ENCODE data around the gene SIGLEC10.

SIGLEC10 gene

DNA sequence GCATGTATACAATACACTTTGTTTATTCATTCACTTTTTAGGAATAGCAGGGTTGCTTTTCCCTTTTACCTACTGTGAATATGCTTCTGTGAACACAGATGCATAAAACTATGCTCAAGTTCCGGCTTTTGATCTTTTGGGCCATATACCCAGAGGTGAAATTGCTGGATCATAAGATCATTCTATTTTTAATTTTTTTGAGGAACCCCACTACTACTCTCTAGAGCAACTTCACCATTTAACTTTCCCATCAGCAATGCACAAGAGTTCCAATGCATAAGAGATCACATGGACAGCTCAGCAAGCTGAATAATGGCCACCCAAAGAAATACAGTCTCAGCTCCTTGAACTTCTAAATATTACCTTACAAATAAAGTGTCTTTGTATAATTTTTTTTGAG, 17.0 kb upstream of the SIGLEC10 start:
- H3K79me2 ChIP-seq (ENCODE audit: control insufficient read depth, low read length) = no peaks in the 10 kb centered on the region
- no peaks in the 10 kb centered on the region for H3K4me1 ChIP-seq (ENCODE audit: control insufficient read depth, low read length)
- H3K9me3 ChIP-seq (ENCODE audit: control insufficient read depth, insufficient read depth, low read length) = no peaks in the 10 kb centered on the region
- H3K27me3 ChIP-seq (ENCODE audit: control insufficient read depth, low read length) = peaks cover 10% of the 10 kb centered on the region; the same call in 1 of the 2 replicates
- TF ChIP-seq, protein P1, sequence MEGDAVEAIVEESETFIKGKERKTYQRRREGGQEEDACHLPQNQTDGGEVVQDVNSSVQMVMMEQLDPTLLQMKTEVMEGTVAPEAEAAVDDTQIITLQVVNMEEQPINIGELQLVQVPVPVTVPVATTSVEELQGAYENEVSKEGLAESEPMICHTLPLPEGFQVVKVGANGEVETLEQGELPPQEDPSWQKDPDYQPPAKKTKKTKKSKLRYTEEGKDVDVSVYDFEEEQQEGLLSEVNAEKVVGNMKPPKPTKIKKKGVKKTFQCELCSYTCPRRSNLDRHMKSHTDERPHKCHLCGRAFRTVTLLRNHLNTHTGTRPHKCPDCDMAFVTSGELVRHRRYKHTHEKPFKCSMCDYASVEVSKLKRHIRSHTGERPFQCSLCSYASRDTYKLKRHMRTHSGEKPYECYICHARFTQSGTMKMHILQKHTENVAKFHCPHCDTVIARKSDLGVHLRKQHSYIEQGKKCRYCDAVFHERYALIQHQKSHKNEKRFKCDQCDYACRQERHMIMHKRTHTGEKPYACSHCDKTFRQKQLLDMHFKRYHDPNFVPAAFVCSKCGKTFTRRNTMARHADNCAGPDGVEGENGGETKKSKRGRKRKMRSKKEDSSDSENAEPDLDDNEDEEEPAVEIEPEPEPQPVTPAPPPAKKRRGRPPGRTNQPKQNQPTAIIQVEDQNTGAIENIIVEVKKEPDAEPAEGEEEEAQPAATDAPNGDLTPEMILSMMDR (IDR thresholded peaks at IDR 0.05; ENCODE audit: low read depth, low read length, poor library complexity, severe bottlenecking) = no peak
- no peak for TF ChIP-seq EZH2phosphoT487 (IDR thresholded peaks at IDR 0.05; ENCODE audit: borderline replicate concordance, low read length)
- no peaks in the 10 kb centered on the region for H4K20me1 ChIP-seq (ENCODE audit: control insufficient read depth, insufficient read depth, low read depth, low read length)
- no peaks in the 10 kb centered on the region for H3K9me2 ChIP-seq (replicated peaks; ENCODE audit: control insufficient read depth, low read length)
- no peaks in the 10 kb centered on the region for H3F3A ChIP-seq (ENCODE audit: control insufficient read depth, insufficient read depth)
- no peak overlapping the region for H3K4me2 ChIP-seq (ENCODE audit: low read length)
- no peaks in the 10 kb centered on the region for H3K36me3 ChIP-seq (ENCODE audit: control insufficient read depth, low read length)
- H3K27ac ChIP-seq (ENCODE audit: low read depth, low read length) = no peak overlapping the region
- no peak overlapping the region for H3K4me3 ChIP-seq (ENCODE audit: low read length)

DNA sequence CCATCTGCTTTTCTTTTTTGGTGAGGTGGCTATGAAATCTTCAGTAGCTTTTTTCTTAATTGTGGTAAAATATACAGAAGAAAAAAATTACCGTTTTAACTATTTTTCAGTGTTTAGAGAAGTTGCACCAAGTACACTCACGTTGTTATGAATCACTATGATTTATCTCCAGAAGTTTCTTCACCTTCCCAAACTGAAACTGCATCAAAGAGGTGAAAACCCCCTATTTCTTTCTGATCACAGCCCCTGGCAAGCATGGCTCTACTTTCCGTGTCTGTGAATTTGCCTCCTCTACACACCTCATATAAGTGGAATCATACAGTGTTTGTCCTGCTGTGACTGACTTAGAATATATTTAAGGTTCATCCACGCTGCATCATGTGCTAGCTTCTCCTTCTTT, 15.6 kb upstream of the SIGLEC10 start:
- no peak for TF ChIP-seq EZH2phosphoT487 (IDR thresholded peaks at IDR 0.05; ENCODE audit: borderline replicate concordance, low read length)
- TF ChIP-seq, protein P1 (IDR thresholded peaks at IDR 0.05; ENCODE audit: low read depth, low read length, poor library complexity, severe bottlenecking) = no peak
- no peak overlapping the region for H3K4me3 ChIP-seq (ENCODE audit: low read length)

DNA sequence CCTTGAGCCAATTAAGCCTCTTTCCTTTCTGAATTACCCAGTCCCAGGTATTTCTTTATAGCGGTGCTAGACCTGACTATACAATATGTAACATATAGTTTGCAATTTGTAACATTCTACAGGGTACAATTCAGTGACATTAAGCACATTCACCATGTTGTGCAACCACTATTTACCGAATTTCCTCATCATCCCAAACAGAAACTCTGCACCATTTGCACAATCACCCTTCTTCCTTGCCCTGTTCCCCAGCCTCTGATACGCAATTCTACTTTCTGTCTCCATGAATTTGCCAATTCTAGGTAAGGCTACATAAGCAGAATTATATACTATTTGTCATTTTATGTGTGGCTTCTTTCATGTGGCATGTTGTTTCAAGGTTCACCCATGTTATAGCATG, 13.7 kb upstream of the SIGLEC10 start:
- Histone ChIP-seq H3K9me2 (replicated peaks; ENCODE audit: control insufficient read depth, low read length) (no peaks in the 10 kb centered on the region), H3K9me3 (ENCODE audit: control insufficient read depth, insufficient read depth, low read length) (no peaks in the 10 kb centered on the region), H3K27me3 (ENCODE audit: control insufficient read depth, low read length) (peaks cover 10% of the 10 kb centered on the region; the same call in 1 of the 2 replicates), H3K36me3 (ENCODE audit: control insufficient read depth, low read length) (no peaks in the 10 kb centered on the region), H3K4me3 (ENCODE audit: low read length) (no peak overlapping the region), H3F3A (ENCODE audit: control insufficient read depth, insufficient read depth) (no peaks in the 10 kb centered on the region), H3K4me1 (ENCODE audit: control insufficient read depth, low read length) (no peaks in the 10 kb centered on the region), H3K27ac (ENCODE audit: low read depth, low read length) (no peak overlapping the region), H3K4me2 (ENCODE audit: low read length) (no peak overlapping the region), H4K20me1 (ENCODE audit: control insufficient read depth, insufficient read depth, low read depth, low read length) (no peaks in the 10 kb centered on the region), H3K79me2 (ENCODE audit: control insufficient read depth, low read length) (no peaks in the 10 kb centered on the region)
- TF ChIP-seq, protein P1 (IDR thresholded peaks at IDR 0.05; ENCODE audit: low read depth, low read length, poor library complexity, severe bottlenecking) = no peak
- no peak for TF ChIP-seq EZH2phosphoT487 (IDR thresholded peaks at IDR 0.05; ENCODE audit: borderline replicate concordance, low read length)

More for the DNA sequence above, 15.6 kb upstream of the SIGLEC10 start:
- H4K20me1 ChIP-seq (ENCODE audit: control insufficient read depth, insufficient read depth, low read depth, low read length) = no peaks in the 10 kb centered on the region
- H3K4me1 ChIP-seq (ENCODE audit: control insufficient read depth, low read length) = no peaks in the 10 kb centered on the region
- H3K79me2 ChIP-seq (ENCODE audit: control insufficient read depth, low read length) = no peaks in the 10 kb centered on the region
- H3K27ac ChIP-seq (ENCODE audit: low read depth, low read length) = no peak overlapping the region
- H3K4me2 ChIP-seq (ENCODE audit: low read length) = no peak overlapping the region
- no peaks in the 10 kb centered on the region for H3K36me3 ChIP-seq (ENCODE audit: control insufficient read depth, low read length)
- H3K9me2 ChIP-seq (replicated peaks; ENCODE audit: control insufficient read depth, low read length) = no peaks in the 10 kb centered on the region
- H3K27me3 ChIP-seq (ENCODE audit: control insufficient read depth, low read length) = peaks cover 10% of the 10 kb centered on the region; the same call in 1 of the 2 replicates
- H3F3A ChIP-seq (ENCODE audit: control insufficient read depth, insufficient read depth) = no peaks in the 10 kb centered on the region
- H3K9me3 ChIP-seq (ENCODE audit: control insufficient read depth, insufficient read depth, low read length) = no peaks in the 10 kb centered on the region
